DMS153 (cell line): ENCODE measurements around the gene TAPT1.

Experiments
- DNase-seq: peaks from one replicate; lab custom pipeline; 2025; lab: John Stamatoyannopoulos, UW

Gene TAPT1

GRCh38 chr4:16245241-16245640, 19.0 kb upstream of the TAPT1 start:
- DNase-seq = no peak

GRCh38 chr4:16243285-16243684, 17.0 kb upstream of the TAPT1 start:
- DNase-seq = no peak

DNA sequence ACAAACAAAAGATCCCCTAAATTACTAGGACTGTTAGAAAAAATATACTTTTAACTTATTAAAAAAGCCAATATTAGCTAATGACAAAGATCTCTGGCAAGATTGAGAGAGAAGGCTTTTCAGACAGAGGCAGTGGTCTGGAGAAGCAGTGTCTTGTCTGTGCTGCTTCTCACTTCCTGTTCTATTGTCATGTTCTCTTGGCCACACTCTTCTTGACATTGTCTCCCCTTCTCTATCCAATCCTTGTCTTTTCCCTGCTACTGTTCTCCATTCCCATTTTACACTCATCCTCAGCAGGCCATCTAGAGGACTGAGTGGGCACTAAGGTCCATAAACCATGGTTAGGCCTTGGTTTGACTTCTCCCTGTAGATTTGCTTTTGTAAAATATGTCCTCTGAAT, 14.0 kb upstream of the TAPT1 start:
- no peak for DNase-seq

- DNase-seq = no peak
These were observed 12.8 kb upstream of the TAPT1 start for GRCh38 chr4:16239086-16239485.

- DNase-seq = no peak
These were observed 12.1 kb upstream of the TAPT1 start for GRCh38 chr4:16238327-16238726.

DNA sequence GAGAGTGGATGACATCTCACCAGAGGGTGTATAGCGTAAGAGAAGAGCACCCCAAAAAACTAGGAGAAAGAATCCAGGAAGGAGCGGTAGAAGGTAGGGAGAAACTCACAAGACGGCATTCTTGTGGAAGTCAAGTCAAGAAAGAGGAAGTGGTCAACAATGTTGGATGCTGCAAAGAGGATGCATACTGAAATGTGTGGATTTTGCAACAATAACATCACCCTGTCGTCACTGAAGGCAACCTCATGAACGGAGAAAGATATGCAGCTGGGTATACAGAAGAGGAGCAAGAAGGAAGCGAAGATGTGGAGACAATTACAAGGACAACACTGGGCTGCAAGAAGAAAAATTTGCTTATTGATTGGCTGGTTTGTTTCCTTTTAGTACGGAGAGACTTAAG, 11.4 kb upstream of the TAPT1 start:
- DNase-seq = no peak

DNA sequence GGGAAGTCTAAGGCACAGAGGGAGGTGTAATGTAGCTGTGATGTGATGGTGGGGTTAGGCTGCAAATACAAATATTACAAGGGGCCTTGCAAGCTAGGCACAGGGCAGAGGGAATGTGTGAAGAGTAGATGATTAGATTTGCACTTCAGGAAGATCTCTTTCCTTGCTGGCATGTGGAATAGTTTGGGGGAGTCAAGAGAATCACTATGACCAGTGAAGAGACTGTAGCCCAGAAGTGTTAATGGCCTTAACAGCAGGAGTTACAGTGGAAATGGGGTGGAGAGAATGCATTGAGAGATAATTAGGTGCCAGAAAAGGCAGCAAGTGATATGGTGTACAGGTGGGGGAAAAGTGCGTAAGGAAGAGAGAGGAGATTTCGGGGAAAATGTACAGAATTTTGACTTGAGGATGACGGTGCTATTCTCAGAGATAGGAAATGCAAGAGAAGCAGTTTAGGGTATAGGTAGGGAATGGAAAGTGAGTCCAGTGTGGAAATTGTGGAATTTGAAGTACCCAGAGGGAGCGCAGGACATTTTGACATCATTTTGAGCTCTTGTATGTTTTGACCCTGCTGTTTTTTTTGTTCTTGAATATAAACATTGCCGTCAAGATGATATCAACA, 10.2 kb upstream of the TAPT1 start:
- no peak for DNase-seq

DNA sequence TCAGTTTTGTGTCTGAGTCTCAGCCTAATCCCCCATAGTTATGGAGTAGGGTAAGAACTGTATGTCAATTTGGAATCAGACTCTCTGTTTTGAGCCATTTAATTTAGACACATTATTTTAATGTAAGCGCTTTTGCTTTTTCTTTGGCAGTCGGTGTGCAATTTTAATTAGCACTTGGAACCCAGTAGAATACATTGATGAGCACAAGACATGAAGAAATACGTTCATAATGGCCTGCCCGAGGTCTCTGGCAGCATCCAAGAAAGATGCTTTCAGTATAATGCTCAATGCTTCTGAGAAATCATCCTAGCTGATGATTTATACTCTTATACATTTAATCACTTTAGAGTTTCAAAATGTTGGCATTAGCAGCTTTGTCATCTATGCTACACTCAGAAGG, 8.9 kb upstream of the TAPT1 start:
- DNase-seq = no peak

- no peak for DNase-seq
These were observed 7.4 kb upstream of the TAPT1 start for GRCh38 chr4:16233569-16234177.

DNA sequence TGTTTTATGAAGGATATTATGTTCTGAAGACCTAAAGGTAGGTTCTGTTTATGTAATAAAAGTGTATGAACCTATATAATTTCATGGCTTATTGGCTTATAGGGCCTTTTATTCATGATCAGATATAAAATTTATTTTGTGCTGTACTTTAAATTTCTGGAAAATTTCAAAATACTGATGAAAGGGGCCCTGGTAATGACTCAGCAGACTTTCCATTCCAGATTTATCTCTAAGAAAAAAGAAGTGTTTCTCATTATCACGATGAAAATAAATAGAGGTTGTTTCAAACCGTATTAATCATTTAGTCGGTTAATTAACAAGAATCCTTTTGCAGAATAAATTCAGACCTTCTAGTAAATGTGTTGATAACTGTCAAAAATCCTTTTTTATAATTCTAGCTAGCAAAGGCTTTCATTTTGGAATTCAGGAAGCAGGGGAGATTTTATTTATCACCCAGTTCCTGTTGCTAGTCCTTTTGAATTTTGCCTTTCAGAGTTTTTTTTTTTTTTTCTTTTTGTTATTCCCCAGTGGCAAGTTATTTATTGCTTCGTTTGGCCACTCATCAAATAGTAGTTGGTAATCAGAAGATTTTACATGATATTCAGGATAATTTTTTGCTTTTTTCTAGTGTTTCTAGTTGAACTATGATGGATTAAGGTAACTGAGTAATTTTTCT, 5.4 kb upstream of the TAPT1 start:
- DNase-seq = no peak

- DNase-seq = no peak
These were observed 4.0 kb upstream of the TAPT1 start for GRCh38 chr4:16230308-16230707.

- DNase-seq = no peak
These were observed 3.3 kb upstream of the TAPT1 start for GRCh38 chr4:16229604-16230003.

GRCh38 chr4:16227462-16227868, 1.2 kb upstream of the TAPT1 start:
- no peak for DNase-seq

DNA sequence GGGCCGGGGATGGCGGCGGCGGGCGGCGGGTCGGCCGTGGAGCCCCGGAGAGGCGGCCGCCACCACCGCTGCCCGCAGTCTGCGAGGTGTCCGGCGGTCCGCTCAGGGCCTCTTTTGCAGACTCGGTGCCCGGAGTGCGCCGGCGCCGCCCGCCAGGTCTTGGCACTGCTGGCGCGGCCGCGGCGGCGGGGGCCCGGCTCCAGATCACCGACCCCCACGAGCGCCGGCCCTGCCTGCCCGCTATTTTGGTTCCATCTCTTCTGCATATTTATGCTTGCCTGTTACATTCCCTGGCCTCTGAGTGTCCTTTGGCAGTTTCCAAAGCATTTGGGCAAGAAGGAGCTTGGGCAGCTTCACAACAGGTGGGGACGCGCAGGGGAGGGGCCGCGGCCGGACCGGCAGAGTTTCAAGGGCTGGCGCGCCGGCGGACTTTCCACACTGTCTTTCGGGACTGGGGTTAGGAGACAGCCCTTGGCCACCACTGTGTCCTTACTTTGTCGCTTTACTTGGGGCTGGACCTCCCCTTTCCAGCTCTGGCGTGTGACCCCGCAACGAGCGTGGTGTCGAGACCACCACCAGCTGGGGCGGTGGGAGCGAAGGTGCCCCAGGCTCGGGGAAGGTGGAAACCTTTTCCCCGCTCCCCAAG, 668 bp upstream of the TAPT1 start:
- no peak for DNase-seq

DNA sequence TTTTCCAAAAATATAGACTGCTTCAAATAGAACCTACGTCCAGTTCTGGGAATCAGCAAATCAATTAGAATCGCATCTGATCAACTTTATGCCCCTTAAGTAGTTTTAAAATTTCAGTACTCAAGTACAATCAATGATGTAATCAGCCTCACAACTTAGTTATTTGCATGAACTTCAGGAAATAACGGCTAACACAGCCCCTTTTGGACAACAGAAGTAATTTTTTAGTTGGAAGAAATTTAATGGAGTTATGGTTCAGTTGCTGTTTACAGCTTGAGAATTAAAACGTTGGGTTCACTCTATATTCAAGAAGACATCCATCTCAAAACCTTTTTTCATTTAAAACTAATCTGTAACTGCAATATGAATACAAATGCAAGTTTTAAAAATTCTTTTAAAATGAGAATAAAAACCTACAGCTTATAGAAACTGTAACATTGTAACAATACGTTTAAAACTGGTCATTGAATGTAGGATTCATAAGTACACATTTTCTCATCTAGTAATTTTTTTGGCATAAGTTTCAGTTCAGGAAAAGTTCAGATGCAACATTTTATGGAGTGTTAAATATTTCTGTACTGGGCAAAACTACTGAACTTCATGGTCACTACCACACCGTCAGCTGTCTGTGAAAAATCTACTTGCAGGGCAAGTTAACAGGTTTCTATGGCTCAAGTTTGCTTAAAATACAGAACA, 956 bp downstream of the TAPT1 start:
- DNase-seq = no peak

DNA sequence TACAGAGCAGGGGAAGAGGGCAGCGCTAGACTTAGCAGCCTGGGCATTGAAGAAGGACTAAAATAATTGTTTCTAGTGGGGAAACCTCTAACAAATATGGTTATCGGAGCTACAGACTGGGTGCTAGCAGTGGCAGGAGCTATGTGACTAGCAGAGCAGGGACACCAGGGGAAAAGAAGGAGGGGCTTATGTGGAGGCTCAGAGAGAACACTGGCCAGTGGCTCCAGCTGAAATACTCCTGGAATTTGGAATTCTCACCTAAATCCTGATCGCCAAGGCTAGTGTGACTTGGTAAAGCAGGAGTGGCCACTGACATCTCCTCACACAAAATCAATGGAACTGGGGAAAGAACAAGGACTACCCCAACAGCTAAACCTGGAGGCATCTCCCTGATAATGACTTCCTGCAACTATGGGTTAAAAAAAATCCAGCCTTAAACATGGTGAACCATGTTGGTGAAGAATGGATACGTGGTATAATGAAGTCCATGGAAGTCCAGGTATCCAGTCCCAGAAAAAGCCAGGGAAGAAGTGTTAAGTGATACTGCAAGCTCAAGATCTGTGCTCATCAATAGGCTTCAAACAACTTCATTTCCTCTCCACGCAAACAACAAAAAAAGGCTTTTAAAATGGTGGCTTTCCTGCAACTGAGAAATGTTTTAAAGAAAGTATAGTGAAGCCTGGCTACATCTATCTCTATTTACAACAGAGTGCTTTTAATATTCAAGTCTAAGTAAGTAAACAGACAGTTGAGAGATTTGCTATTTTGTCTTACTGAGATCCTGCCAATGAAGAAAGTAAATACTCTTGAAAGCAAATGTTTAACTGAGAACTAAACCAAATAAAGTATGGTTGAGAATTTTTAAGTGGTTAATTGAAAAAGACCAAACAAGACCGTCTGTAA, 1.8 kb downstream of the TAPT1 start:
- DNase-seq = no peak

DNA sequence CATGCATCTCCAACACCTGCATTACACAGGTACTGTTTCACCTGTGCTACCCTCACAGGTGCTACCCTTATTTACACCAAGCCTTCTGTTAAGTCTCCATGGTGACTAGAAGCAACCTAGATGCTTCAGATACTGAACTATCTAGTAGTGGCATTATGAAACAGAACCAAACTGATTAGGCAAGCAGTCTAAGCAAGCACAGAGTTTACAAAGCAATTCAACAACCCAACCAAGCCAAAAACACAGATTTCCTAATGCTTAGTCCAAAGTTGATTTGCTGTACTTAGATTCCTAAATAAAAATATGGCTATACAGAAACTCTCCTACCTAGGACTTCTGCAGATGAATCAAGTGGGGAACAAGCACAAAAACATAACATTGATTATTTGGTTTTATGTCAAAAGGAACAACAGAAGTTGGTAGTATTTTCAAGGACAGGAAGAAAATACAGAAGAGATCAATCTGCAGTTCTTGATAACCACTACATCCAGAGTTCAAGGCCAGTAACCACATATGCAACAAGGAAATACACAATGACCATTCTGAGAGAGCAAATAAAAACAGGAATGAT, 3.2 kb downstream of the TAPT1 start:
- DNase-seq = no peak

DNA sequence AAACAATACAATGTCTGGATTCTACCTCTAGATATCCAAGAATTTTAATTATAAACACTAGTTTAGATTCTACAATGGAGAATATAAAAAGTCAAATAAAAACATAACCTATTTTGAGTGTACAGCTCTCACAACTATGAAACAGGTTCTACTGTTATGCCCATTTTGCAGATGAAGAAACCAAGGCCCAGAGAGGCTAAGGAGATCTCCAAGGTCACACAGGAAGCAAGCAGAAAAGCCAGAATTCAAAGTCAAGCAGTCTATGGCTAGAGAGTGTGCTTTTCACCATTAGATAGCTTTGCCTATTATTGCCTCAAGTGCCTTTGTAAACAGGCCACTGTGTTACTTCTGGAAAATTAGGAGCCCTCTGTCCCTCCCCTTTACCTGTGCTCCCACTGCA, 7.3 kb downstream of the TAPT1 start:
- no peak for DNase-seq

- no peak for DNase-seq
These were observed 8.8 kb downstream of the TAPT1 start for GRCh38 chr4:16217300-16218051.

DNA sequence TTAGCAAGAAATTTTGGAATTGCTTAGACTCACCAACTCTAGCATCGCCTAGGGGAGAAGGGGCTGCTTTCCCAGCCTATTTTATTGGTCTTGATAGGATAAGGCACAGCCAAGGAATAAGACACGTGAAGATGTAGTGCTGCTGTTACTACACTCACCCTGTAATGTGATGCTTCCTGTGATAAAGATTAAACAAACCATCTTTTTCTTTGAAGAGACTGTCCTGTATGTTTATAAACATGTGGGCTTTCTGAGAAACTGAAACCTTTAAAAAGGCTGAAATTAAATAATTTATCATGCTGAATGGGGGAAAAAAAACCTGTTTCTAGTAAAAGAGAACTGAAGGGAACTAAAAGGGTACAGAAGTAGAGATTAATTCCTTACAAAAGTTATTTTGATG, 13.2 kb downstream of the TAPT1 start:
- no peak for DNase-seq
